Fibroblast of villous mesenchyme (primary cell): Measurements from ENCODE around the gene DCDC2C. TPM values are rescaled to one million over a fixed set of nuclear protein-coding genes. Genes with fewer than 3 reads are reported as not detected.
A peak's percentile ranks its signal among the peaks of the same experiment; 100 is the strongest.

Experiments
- DNase-seq: peaks from one replicate; pipeline ENCODE4 v3.0.0-alpha.2; 2010; ENCODE audit warnings: low read depth
- H3K4me3 ChIP-seq: 2 replicates; pipeline ENCODE4 v1.5.1; 2011; ENCODE audit warnings: low read depth, mild to moderate bottlenecking, low read length
- total RNA-seq: library from RNA; depleted of rRNA; stranded (reverse); fragments of >200 nt; gene quantifications from 2 replicates; pipeline ENCODE4 v1.2.3, GENCODE V29; 2012
- TF ChIP-seq, protein P1 (sequence below): IDR thresholded peaks from 2 replicates; pipeline ENCODE4 v1.5.1; 2012; ENCODE audit warnings: low read depth, mild to moderate bottlenecking, low read length; ENCODE audit not compliant: insufficient read depth

Gene DCDC2C
- total RNA-seq, 1 donor, result not detected

DNA sequence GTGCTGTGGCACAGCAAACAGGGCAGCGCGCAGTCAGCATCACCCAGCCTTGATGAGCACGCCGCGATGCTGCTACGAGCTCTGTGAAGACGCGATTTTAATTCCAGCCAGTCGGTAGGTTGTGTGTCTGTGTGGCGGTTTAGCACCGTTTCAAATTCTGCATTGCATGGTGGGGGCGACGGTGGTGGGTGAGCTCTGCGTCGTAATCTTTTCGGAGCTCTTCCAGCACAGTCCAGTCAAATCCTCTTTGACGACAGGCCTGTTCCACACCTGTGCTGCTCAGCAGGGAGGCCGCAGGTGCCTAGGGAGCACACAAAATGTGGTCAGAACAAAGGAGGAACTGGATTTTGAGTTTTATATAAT is 36.8 kb upstream of the DCDC2C start:
- no peak overlapping the region for H3K4me3 ChIP-seq
- no peak for DNase-seq
- TF ChIP-seq, protein P1, sequence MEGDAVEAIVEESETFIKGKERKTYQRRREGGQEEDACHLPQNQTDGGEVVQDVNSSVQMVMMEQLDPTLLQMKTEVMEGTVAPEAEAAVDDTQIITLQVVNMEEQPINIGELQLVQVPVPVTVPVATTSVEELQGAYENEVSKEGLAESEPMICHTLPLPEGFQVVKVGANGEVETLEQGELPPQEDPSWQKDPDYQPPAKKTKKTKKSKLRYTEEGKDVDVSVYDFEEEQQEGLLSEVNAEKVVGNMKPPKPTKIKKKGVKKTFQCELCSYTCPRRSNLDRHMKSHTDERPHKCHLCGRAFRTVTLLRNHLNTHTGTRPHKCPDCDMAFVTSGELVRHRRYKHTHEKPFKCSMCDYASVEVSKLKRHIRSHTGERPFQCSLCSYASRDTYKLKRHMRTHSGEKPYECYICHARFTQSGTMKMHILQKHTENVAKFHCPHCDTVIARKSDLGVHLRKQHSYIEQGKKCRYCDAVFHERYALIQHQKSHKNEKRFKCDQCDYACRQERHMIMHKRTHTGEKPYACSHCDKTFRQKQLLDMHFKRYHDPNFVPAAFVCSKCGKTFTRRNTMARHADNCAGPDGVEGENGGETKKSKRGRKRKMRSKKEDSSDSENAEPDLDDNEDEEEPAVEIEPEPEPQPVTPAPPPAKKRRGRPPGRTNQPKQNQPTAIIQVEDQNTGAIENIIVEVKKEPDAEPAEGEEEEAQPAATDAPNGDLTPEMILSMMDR, result no peak

DNA sequence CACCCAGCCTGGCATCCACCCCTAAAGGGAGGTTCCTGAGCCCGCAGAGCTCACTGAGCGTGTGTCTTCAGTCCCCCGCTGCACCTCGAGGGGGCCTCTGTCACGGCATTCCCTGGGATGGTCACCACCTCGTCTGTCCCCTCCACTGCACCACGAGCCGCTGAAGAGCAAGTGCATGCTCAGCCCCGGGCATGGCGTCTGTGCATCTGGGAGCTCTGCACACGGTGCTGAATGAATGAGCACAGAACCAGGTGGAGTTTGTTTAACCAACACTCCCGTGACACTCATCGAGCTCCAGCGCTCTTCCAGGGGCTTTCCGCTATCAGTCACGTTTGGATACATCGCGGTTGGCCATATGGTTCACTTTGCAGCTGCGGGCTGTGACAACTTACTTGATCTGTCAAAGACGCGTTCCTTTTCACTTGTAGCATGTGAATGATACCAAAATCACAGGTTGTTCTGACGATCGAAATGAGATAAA is 36.2 kb upstream of the DCDC2C start:
- TF ChIP-seq, protein P1, result no peak
- DNase-seq, result peak; percentile 56
- peak overlapping the region; percentile 42 for H3K4me3 ChIP-seq

DNA sequence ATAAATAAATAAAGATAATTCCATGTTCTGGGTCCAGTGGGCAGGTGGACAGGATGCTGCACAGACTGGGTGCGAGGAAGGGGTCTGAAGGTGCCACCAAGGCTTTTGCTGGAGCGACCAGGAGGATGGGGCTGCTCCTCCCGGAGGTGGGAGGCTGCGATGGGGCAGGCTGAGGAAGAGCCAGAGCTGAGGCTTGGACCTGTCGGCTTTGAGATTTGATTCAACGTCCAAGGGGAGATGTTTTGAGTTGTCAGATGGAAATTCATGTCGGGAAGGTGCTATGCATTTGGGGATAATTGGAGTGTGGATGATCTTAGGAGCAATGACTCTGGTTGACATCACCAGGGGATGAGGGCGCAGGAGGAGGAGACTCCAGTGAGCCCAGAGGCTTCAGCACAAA is 33.7 kb upstream of the DCDC2C start:
- TF ChIP-seq, protein P1, result no peak
- H3K4me3 ChIP-seq, result no peak overlapping the region
- DNase-seq, result no peak

DNA sequence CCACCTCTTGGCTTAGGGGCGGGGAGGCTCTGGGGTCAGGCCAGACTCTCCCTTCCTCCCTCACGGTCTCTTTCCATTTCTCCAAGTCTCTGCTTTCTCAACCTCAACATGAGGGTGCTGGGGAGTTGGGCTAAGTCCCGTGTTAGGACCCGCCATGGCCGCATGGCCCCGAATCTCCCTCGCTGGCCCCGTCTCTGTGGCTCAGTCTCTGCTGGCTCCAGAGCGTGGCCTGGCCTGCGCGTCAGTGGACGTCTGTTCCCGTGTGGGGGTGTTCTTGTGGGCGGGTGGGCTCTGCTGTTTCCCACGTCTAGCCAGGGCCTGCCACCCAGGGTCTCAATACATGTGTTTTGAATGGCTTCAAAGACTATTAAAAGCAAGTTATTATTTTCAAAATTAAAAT is 33.0 kb upstream of the DCDC2C start:
- TF ChIP-seq, protein P1, result no peak
- DNase-seq, result no peak
- H3K4me3 ChIP-seq, result no peak overlapping the region

DNA sequence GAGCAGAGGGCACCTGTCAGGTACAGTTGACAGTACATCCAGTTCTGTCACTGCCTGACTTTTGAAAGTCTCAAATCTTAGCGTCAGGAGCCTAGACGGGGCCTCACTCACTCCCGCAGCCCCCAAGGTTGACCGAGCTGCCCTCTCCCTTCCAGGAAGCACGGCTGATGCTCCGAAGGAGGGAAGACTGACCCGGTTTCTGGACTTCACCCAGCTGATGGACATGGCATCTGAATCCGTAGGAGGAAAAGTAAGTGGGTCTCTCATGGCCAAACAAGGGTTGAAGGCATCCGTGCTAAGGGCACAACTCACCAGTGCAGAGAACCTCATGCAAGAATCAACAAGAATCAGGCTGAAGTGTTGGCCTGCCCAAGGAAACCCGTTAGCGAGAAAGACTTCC is 32.4 kb upstream of the DCDC2C start:
- TF ChIP-seq, protein P1, result no peak
- no peak for DNase-seq
- no peak overlapping the region for H3K4me3 ChIP-seq

DNA sequence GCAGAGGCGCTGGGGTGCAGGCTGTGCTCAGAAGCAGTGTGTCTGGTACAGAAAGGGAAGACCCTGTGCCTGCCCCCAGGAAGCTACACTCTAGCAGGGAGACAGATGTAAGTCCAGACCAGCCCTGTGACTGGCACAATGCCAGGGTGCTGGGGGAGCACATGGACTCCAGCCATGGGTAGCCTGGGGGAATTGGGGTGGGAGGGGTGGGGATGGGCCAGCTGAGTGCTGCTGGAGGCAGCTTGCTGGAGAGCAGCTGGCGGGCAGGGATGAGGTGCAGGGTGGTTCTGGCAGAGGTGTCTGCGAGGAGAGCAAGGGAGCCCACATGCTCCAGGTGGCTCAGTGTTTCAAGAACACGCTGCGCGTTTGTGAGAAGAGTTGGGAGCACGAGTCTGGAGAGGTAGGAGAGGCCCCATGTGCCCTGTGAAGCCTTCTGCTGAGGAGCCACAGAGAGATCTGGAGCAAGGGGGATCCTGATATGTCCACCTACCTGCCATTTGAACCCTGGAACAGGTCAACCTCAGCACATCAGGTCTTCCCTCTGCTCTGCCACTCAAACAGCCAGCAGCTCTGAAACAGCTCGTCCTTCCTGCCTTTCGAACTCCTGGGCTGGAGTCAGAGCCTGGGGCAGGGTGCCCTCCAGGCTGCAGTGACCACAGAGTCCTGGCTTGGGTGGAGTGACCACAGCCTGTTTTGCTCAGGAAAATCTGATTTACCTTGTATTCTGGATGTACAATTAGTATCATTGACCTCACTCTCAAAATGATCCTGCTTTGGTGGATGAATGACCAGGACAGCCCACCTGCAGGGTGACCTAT is 30.3 kb upstream of the DCDC2C start:
- TF ChIP-seq, protein P1, result no peak
- no peak overlapping the region for H3K4me3 ChIP-seq
- DNase-seq, result no peak
